Medulla oblongata (tissue), 1 donor: Measurements from ENCODE around the gene MAPKAPK3.

Experiments
- DNase-seq: peaks from one replicate; pipeline ENCODE4 v3.0.0-alpha.2; 2015; ENCODE audit errors: extremely low spot score

Gene MAPKAPK3

DNA sequence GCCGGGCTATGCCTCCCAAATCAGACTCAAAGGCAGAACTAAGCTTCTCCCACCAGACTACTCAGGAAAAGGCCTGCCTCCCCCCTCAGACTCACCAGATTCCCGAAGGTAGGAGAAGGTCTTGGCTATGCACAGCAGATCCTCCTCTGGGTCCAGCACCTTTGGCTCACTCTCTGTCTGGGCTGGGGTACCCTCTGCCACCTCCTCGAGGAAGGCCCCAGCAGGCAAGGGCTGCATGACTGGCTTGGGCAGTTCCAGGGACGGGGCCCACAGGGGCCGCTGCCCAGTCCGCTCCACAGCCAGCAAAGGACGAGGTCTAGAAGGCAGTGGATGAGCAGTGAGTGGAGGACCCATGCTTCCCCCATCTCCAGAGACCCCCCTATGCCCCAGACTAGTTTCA is 8.7 kb upstream of the MAPKAPK3 start:
- DNase-seq: no peak

DNA sequence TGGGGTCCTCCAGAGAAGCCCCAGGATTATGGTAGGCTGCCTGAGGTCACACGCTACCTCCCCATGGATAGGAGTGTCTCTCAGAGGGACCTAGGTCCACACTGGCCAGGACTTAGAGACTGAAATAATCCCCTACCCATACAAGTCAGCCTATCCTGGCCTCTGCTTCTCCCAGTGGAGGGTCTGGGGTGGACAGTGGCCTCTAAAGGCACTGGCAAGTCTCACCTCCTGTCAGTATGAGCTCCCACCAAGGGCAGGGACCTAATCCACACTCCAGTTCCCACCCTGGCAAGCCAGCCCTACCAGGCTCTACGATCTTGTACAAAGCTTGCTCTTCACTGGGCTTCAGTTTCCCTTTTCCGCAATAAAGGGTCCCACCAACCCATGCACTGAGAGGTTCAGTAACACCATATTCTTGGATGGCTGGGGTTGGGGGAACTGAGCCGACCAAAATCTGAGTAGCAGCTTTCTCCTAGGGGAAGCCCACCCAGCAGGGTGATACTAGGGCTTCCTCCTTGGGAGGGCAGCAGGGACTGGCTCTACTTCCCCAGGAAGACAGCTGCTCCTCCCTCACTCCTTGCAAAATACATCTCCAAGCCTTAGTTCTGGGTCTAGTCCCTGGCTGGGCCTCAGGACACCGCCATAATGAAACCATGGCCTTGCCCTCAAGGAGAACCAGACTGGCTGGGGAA is 7.7 kb upstream of the MAPKAPK3 start:
- DNase-seq: no peak

DNA sequence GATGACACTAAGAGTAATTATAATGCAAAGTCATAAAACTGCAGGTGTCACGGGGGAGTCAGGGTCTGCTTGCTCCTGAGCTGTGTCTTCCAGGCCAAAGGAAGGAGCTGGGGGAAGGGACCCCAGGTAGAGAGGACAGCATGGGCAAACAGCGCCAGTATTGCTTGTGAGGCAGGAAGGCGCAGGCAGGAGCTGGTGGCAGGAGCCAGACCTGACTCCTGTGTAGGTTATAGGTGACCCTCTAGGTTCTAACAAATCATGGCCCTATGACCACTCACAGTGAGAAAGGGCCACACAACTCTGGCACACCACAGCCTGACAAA is 7.2 kb upstream of the MAPKAPK3 start:
- DNase-seq: no peak

DNA sequence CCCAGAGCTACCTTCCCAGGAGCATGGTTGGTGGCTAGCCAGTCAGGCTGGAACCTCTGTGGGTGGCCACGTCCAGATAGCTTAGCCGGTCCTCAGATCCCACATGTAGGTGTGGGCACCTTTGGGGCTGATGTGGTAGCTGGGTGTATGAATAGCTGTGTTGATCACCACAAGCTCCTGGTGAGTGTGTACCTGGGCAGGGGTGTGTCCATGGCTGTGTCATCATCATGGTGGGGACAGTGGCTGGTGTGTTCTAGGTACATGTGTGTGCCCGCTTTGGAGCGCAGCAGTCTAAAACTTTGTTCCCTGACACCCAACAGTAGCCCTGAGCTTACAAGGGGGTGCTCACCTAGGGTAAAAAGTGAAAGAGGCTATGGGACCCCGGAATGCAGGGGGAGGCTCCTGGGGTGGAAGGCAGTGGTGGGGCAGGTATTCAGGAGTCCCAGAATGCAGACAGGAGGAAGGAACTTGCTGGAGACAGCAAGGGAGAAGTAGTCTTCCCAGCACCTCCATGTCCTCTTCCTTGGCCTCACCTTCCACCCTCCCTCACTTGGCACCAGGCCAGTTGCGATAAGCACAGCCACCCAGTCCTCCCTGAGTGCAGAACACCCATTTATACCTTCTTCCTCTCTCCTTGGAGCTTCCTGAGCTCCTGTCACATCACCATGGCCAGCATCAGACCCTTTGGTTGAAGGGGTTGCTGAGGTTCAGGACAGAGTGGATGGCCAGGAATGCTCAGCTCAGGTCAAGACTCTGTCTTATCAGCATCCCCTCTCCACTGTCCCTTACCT is 6.6 kb upstream of the MAPKAPK3 start:
- DNase-seq: no peak

DNA sequence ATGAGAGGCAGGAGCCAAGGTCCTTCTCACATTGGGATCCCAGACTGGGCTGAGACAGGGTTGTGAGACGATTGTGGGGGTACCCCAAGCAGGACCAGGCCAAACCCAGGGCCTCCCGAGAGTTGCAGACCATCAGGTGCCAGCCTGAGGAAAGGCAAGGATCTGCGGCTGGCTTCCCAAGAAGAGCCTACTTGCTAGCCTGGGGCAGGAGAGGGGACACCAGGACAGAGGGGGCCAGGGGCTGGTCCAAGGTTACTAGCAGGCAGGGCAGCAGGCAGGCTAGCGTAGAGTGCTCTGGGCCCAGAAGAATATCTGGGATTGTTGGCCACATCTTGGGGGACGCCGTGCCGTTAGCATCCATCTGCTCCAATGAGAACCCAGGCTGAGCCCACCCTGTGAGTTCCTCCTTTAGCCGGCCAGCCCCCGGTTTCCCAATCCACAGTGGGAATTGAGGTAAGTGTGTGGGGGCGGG is 5.9 kb upstream of the MAPKAPK3 start:
- no peak for DNase-seq

DNA sequence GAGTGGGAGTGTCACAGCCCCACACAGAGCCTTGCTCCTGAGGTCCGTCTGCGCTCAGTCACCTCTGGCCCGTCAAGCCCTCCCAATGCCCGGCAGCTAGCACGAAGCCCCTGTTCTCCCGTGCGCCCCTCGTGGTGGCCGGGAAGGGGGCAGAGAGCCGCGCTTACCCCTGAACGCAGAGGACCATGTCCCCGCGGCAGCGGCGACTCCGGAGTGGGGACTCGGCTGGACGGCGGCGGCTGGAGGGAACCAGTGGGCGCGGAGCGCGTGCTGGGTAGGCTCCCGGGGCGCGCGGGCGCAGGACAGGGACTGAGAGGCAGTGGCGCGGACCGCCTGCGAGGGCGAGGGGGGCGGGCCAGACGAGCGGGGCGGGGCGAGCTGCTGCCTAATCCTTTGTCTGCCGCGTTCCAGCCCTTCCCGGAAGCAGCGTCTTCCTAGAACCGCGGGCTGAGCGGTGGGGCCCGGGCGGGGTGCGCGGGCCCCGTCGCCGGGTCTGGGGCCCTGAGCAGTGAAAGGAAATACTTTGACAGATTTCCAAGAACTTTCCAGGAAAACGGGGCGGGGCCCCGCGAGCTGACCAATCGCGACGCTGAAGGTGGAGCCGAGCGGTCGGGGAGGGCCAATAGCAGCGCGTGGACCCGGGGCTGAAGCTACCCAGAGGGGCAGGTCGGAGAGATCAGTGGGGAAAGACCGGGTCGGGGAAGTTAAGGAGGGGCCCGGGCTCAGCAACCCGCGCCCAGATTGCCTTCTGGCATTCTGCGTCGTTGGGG is 5.3 kb upstream of the MAPKAPK3 start, which contains the start of gene CISH:
CISH (minus strand) TSS at position 311 of the 770 bp plus-strand sequence; CDS start at position 187, 124 bp downstream.
- peak; percentile 87 for DNase-seq

DNA sequence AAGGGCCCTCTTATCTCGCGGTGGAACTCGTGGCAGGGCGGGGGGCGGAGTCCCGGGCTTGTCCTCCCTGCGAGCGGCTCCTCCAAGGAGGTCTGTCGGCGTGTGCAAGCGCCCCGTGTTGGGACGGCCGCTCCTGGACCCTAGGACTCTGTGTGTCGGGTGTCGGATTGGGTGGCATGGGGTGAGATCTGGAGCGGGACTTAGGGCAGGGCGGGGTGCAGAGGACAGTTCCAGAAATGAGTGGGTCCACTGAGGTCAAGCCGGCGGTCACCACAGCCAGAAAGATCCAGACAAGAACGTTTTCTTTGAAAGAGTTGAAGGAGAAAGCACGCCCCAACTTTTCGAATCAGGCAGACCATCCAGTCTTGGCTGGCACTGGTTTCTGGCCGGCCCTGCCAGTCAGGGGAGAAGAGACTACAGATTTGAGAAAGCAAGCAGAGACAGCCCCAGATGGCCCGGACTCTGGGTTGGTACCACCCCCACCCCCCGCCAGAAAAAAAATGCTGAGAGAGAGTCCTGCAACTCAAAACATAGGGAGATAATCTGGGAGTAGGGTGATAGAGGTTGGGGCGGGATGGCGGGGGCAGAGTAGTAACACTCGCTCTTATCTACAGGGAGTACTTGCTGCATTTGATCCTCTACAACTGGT is 4.6 kb upstream of the MAPKAPK3 start:
- DNase-seq: no peak

DNA sequence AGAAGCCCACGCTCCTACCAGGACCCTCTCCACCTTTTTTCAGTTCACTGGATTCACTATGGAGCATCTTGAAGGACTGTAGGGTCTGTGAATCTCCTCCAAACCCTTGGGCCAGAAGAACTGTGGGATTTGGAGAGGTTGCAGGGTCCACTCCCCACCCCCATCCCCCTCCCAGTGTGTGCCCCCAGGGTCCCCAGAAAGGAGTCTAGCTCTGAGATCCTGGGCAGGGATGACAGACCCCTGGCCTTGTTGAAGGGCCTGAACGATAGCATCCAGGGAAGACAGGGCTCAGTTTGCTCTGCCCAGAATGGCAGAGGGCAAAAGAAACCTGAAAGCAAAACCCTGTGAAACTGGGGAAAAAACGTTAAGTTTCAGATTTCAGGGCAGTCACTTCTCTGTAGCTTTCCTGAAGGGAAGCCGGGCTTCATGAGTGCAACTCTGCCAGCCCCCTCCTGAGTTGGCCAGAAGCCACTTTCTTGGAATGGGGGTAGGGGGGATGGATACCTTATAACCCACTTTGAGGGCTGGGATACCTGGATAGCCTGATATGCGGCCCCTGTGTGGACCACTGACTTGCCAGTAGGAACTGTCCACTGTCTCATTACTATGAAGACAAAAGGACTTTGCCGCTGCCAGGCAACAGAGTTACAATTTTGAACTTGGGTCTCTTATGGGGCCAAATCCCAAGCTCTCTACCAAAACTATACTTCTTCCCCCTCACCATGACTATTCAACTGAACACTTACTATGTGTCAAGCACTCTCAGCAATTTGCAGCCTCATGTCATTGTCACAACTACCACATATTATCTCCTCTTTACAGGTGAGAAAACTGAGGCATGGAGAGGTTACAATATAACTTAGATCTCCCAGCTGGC is 3.7 kb upstream of the MAPKAPK3 start:
- no peak for DNase-seq

DNA sequence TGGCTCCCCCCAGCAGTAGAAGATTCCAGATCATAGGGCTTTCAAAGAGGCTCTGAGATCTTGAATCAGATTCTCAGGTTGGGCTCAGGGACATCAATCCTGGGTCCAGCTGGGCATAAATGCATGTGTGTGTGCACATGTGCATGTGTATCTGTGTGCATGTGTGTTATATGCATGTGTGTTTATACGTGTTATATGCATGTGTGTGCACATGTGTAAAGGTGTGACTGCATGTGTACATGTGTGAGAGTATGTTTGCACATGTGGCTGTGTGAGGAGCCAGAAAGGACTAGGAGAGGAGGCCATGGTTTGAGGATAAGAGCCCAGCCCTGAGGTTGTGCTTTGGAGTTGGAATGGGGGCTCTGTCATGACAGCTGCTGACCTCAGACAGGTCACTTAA is 1.8 kb upstream of the MAPKAPK3 start:
- DNase-seq: no peak

DNA sequence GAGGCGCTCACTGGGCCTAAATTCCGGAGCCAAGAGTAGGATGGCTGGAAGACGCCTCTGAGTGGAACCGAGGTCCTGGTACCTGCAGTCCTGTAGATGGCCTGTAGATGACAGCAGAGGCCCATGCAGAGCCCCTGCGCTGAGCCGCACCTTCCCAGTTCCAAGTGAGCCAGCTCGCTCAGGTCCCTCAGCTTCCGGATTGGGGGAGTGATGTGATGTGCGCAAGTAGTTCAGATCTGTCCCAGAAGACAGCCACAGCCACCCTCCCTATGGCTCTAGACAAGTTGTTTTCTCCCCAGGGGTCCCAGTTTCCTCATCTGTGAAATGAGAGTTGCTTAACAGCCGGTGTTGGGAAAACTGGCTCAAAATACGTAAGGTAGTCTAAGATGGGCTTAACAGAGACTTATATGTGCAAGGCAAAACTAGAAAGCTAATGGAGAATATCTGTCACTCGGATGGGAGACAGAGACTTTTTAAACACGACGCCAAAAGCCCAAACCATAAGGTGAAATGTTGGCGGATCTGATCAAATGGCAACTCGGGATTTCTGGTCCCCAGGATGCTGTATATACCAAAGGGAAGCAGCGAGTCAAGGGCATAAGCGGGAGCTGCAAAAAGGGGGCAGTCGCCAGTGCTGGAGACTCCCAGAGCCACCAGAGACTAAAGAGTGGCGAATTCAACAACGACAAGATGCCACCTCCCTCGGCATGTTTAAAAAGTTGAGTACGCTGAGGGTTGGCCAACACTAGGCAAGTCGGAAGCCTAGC is 765 bp upstream of the MAPKAPK3 start:
- peak; percentile 90 for DNase-seq

DNA sequence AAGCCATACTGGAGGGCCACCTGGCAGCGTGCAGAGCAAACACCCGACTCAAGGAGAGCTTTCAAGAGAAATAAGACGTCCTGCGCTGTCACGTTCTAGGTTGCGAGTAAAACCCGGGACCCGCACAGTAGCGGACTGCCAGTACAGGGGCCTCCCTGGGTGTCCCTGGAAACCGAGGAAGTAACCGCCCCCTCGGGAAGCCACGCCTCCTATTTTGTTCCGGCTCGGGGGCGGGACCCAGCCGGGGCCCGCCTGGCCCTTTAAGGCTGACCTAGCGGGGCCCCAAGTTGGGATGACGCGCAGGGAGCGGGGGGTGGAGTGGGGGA is 218 bp upstream of the MAPKAPK3 start:
- DNase-seq: peak; percentile 96

DNA sequence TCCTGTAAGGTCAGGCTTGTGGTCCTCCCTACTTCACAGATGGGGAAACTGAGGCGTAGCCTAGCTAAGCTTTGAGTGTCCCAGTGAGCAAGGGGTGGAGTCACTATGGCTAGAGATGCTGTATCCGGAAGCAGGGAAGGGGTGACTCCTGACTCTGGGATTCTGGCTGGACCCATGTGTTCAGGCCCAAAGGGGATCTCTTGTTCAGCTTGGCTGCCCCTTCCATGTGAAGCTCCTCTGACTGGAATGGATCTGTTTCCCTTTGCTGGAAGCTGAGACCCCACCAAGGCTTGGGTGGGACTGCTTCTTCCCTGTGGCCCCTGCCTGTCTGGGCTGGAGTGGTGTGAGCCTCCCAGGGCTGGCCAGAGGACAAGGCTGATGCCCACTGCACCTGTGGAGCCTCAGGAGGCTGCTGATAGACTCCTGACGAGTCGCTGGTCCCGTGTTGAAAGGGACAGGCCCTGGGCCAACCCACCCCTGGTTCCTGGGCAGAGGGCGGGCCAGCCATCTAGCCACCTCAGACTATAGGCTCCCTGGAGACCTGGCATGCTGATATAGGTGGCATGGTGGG is 1.0 kb downstream of the MAPKAPK3 start:
- DNase-seq: no peak

DNA sequence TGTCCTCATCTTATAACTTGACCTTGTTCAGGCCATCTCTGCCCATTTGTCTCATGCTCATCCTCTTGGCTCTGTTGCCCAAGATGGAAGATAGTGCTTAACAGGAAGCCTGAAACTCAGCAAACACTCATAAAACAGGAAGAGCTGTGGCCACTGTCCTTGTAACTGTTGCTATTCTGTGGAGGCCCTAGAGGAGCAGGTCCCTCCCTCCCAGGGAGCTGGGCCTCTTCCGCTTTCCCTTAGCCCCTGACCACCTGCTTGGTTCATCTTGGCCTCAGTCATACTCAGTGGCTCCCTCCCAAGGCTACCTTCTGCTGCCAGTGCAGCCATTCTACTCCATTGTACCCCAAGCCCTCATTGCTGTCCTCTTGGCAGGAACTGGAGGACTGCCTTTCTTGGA is 3.5 kb downstream of the MAPKAPK3 start:
- DNase-seq: peak; percentile 84

DNA sequence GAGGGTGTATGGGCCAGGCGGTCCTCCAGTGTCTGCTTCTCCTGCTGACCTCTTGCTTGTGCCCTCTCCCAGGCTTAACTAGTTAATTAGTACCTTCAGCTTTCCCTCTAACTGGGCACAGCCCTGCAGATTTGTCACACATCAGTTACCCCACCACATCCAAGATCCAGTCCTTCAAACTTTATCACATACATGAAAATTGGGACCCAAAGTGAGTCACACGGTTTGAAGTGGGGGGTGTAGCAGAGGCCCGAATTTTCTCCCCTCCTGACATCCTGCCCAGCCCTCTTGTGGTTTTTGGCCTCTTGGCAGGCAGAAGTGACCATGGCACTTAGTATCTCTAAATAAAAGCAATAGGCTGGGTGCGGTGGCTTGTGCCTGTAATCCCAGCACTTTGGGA is 3.9 kb downstream of the MAPKAPK3 start:
- DNase-seq: peak; percentile 65

DNA sequence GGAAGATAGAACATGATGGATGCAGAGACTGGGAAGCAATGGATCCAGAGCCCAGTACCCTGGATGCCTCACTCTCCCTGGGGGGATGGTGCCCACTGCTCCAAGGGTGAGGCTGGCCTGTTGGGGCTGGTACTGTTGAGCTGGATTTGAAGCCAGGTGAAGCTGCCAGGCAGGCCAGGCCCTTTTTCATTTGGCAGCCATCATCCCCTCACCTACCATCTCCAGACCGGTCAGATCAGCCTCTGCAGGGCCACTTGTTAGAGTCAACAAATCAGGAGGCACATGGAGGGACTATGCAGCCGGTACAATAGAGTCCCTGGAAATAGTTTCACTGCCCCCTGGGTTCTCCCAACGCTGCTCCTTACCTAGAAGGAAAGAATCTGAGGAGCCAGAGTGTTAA is 5.9 kb downstream of the MAPKAPK3 start:
- no peak for DNase-seq

DNA sequence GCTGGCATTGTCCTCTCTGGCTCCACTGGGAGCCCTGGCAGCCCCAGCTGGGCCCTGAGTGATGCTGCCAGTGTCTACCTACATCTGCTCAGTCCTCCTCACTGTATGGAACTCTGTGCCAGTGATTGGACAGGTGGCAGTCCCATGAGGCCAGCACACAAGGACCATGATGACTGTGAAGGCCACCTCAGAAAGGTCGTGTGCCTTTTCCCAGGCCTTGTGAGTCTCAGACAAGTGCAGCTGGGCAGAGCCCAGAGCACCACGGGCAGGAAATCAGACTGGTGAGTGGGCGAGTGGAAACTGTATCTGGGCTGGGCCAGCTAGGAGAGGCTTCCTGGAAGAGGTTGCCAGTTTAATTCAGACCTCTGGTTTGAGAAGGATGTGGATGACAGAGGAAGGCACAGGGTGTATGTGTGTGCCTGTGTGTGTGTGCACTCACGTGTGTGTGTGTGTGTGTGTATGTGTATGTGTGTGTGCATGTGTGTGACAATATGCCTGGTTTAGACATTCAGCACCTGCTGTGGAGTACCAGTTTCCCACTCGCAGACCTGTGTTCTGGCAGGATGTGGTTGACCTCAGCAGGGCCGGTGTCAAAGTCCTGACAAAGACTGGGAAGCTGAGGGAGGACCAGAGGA is 7.0 kb downstream of the MAPKAPK3 start:
- no peak for DNase-seq

DNA sequence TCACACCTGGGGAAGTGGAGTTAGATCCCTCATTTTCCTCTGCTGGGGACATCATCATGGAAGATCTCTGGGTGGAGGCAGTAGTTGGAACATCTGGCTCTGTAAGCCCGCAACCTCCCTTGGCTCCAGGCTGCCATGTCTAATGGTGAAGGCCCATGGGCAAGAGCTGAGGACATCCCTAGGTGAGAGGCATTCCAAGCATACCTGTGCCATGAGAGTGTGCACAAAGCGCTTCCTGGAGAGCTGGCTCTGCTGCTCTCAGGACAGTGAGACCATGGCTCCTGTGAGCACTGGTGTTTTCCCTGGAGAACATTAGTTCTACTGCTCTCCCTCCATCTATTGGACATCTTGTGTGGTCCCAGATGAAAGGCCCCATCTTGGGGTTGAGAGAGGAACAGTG is 7.7 kb downstream of the MAPKAPK3 start:
- no peak for DNase-seq

DNA sequence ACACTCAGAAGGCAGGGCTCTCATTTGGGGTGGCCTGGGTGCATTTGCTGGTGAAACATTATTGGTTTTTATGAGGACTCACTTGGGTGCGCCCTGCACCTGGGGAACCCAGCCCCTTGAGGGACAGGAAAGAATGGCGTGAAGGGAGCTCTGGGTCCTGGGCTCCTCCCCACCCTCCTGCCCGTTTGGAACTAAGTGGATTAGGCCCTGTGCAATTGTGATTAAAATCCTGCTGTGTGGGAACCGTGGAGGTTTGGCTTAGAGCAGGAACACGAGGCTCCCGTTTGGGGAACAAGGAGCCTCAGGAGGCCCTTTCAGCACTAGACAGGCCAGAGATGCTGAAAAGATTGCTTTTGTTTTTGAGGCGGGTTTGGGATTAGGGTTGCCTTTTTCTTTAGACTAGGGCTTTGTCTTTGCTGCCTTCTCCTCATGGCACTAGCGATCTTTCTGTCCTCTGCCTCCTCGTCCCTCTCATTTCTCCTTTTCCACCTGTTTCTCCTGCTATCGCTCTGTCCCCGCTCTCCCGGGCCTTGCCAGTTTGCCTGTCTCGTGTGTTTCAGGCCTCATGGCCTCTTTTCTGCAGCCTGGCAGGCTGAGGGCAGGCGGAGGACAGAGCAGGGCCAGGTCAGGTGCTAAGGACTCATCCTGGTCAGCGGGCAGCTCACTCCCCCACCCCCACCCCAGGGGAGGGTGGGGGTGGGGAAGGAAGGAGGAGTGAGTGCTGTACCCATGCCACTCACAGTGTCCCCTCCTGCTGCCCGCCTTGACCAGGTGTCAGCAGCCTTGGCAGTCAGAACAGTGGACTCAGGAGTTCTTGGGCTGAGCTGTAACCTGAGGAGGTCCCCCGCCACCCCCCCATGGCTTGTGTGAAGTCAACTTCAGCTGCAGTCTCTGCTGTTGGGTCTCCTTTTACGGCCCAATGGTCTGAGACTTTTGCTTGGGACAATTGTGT is 8.6 kb downstream of the MAPKAPK3 start:
- no peak for DNase-seq
